Caco-2 (cell line): Measurements from ENCODE around the gene CDC42BPA. TPM values are rescaled to one million over a fixed set of nuclear protein-coding genes. Genes with fewer than 3 reads are reported as not detected.

ENCODE experiments used
- BruUV-seq: library from RNA; stranded (reverse); fragments of 400-500 nt; replicated peaks from 2 replicates; lab custom pipeline; 2021; lab: Mats Ljungman, UMichigan
- CTCF ChIA-PET: fragments of 300-600 bp; sonication (Branson Sonifier 250); formaldehyde crosslinking; loops from one replicate; lab custom pipeline; 2022; ENCODE audit warnings: antibody characterized with exemption; lab: Charles Lee
- POLR2A ChIA-PET: fragments of 300-600 bp; sonication (Branson Sonifier 250); formaldehyde crosslinking; loops from one replicate; lab custom pipeline; 2022; ENCODE audit warnings: antibody characterized with exemption; lab: Charles Lee
- DNase-seq, 2 experiments: peaks; one replicate each; pipeline versions ENCODE4 v3.0.0 to v3.0.0-alpha.2; 2020 to 2022
- H3K27me3 ChIP-seq: replicated peaks from 2 replicates; pipeline ENCODE4 v1.6.0; 2011; ENCODE audit warnings: low read length; ENCODE audit not compliant: control insufficient read depth, insufficient read depth
- H3K36me3 ChIP-seq: 2 replicates; pipeline ENCODE4 v1.5.1; 2011; ENCODE audit warnings: low read length; ENCODE audit not compliant: control insufficient read depth, insufficient read depth
- H3K4me1 ChIP-seq: fragments of 250-450 bp; sonication (Bioruptor Pico); 2 replicates; pipeline ENCODE4 v1.5.1; 2020; ENCODE audit warnings: mild to moderate bottlenecking
- H3K4me3 ChIP-seq: 2 replicates; pipeline ENCODE4 v1.5.1; 2011; ENCODE audit warnings: low read depth, mild to moderate bottlenecking, control low read depth, low read length
- H3K9me3 ChIP-seq: fragments of 250-450 bp; sonication (Bioruptor Pico); 2 replicates; pipeline ENCODE4 v1.5.1; 2020; ENCODE audit warnings: mild to moderate bottlenecking, moderate library complexity
- H3K27ac Mint-ChIP-seq: one replicate; pipeline ENCODE4 v1.8.0; 2022; ENCODE audit warnings: mixed read lengths; ENCODE audit not compliant: unreplicated experiment
- H3K27me3 Mint-ChIP-seq: one replicate; pipeline ENCODE4 v1.8.0; 2022; ENCODE audit warnings: mixed read lengths; ENCODE audit not compliant: insufficient read depth, unreplicated experiment
- H3K36me3 Mint-ChIP-seq: one replicate; pipeline ENCODE4 v1.8.0; 2022; ENCODE audit warnings: mild to moderate bottlenecking, mixed read lengths; ENCODE audit not compliant: insufficient read depth, unreplicated experiment
- H3K4me1 Mint-ChIP-seq: one replicate; pipeline ENCODE4 v1.8.0; 2022; ENCODE audit warnings: low read depth, mixed read lengths; ENCODE audit not compliant: unreplicated experiment
- H3K4me3 Mint-ChIP-seq: one replicate; pipeline ENCODE4 v1.8.0; 2022; ENCODE audit warnings: mild to moderate bottlenecking, moderate library complexity, mixed read lengths; ENCODE audit not compliant: unreplicated experiment
- H3K9me3 Mint-ChIP-seq: one replicate; pipeline ENCODE4 v1.8.0; 2022; ENCODE audit warnings: mixed read lengths; ENCODE audit not compliant: unreplicated experiment
- intact Hi-C: fragments of 100-400 bp; cut with micrococcal nuclease; formaldehyde crosslinking; loops from one replicate; pipeline ENCODE4 v1.10.0; 2022; ENCODE audit not compliant: unreplicated experiment
- total RNA-seq: library from RNA; stranded (reverse); gene quantifications from 2 replicates; pipeline ENCODE4 v1.2.3, GENCODE V29; 2022
- TF ChIP-seq, protein P1 (sequence below), 2 experiments: fragments of 200-600 bp in 1 of 2; IDR thresholded peaks; 1 replicate in 1 of 2; 2 replicates in 1 of 2; pipeline versions ENCODE4 v1.5.1 to v1.8.0; 2011 to 2022; ENCODE audit warnings: antibody characterized with exemption in 1 of 2, control low read depth in 1 of 2, inconsistent platforms in 1 of 2, low read depth in 1 of 2, low read length in 1 of 2, mild to moderate bottlenecking in 1 of 2, moderate library complexity in 1 of 2; ENCODE audit not compliant: insufficient read depth in 1 of 2, severe bottlenecking in 1 of 2, unreplicated experiment in 1 of 2

The CDC42BPA gene
- total RNA-seq, 1 experiment from 2014 or later = 38.3 TPM

DNA sequence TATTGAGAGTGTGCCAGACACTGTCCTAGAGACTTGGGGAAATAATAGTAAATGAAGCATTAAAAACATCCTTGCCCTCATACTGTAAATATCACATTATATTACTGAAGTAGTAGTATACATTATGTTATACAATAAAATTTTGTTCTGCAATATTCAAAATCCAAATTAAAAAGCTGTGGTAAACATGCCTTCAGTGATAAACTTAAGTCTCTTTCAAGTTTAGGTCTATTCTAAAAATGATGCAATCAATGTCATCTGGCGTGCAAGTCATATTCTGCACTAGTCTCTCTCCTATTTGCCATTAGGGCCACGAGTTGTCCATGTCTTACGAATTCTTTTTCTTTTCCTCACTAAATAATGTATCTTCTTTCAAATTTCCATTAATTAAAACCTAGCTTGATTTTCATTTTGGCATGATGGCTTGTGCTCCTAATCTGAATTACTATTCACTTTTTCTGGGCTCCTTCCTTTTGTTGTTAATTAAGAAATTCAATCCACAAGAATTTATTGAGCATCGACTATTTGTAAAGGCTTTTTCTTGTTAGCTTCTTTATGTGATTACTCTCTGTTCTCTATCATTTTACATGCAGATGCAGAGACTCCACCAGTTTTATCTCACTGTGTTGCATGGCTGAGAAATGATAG lies 247.5 kb downstream of the CDC42BPA start:
- Histone ChIP-seq H3K27me3 (no peaks in the 10 kb centered on the region), H3K9me3 (no peaks in the 10 kb centered on the region), H3K4me3 (no peak overlapping the region), H3K36me3 (no peaks in the 10 kb centered on the region), H3K4me1 (no peaks in the 10 kb centered on the region)
- CTCF ChIA-PET = no interaction called here
- POLR2A ChIA-PET = no interaction called here
- no peaks in the 10 kb centered on the region for H3K27me3 Mint-ChIP-seq
- peaks cover 15% of the 10 kb centered on the region for H3K36me3 Mint-ChIP-seq
- no TSS peak for BruUV-seq
- H3K9me3 Mint-ChIP-seq = no peaks in the 10 kb centered on the region
- no peak for DNase-seq
- TF ChIP-seq, protein P1, sequence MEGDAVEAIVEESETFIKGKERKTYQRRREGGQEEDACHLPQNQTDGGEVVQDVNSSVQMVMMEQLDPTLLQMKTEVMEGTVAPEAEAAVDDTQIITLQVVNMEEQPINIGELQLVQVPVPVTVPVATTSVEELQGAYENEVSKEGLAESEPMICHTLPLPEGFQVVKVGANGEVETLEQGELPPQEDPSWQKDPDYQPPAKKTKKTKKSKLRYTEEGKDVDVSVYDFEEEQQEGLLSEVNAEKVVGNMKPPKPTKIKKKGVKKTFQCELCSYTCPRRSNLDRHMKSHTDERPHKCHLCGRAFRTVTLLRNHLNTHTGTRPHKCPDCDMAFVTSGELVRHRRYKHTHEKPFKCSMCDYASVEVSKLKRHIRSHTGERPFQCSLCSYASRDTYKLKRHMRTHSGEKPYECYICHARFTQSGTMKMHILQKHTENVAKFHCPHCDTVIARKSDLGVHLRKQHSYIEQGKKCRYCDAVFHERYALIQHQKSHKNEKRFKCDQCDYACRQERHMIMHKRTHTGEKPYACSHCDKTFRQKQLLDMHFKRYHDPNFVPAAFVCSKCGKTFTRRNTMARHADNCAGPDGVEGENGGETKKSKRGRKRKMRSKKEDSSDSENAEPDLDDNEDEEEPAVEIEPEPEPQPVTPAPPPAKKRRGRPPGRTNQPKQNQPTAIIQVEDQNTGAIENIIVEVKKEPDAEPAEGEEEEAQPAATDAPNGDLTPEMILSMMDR (IDR thresholded peaks at IDR 0.05; ENCODE audit: insufficient read depth in 1 of 2, low read depth in 1 of 2, low read length in 1 of 2, severe bottlenecking in 1 of 2, unreplicated experiment in 1 of 2) = no peak
- no peaks in the 10 kb centered on the region for H3K4me1 Mint-ChIP-seq
- intact Hi-C loops = no loop called here
- H3K4me3 Mint-ChIP-seq = no peak overlapping the region
- H3K27ac Mint-ChIP-seq = no peak overlapping the region

DNA sequence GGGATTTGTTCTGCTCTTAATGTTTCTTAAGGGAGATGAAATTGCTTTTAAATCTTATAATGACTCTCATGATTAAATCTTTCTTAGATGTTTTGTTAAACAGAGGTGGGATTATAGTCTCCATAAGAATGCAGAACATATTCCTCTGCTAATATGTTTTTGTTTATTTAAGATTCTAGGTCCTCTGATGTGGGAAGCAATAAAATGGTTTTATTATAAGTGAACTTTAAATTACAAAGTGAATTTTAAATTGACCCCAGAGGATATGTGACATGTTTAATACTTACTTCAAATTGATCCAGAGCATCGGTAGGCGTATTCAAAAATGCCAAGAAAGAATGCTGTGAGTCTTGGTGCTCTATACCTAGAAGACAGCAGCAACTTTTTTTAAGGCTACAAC lies 248.8 kb downstream of the CDC42BPA start:
- BruUV-seq = no TSS peak

DNA sequence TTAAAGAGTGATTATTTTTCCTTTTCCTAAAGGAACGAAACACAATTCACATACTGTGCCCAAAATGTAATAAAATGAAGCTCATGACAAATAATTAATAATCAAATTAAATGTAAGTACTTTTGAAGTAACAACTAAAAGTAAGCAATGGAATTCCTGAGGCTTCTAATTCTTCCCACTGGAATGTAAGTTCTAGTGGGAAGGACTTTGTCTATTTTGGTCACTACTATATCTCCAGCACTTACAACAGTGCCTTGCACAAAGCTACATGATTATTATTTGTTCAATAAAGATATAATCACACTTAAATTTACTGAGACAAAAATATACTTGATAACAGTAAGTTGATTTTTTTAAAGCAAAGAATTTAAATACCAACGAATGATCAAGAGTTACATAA lies 249.4 kb downstream of the CDC42BPA start:
- no TSS peak for BruUV-seq
- Mint-ChIP-seq H3K27ac (no peak overlapping the region), H3K36me3 (peaks cover 23% of the 10 kb centered on the region), H3K4me3 (no peak overlapping the region), H3K27me3 (no peaks in the 10 kb centered on the region), H3K9me3 (no peaks in the 10 kb centered on the region), H3K4me1 (no peaks in the 10 kb centered on the region)
- no peak overlapping the region for H3K4me3 ChIP-seq
- H3K4me1 ChIP-seq = no peaks in the 10 kb centered on the region
- TF ChIP-seq, protein P1 (IDR thresholded peaks at IDR 0.05; ENCODE audit: insufficient read depth in 1 of 2, low read depth in 1 of 2, low read length in 1 of 2, severe bottlenecking in 1 of 2, unreplicated experiment in 1 of 2) = no peak
- DNase-seq = no peak
- POLR2A ChIA-PET = no interaction called here
- H3K36me3 ChIP-seq = no peaks in the 10 kb centered on the region
- H3K9me3 ChIP-seq = no peaks in the 10 kb centered on the region
- CTCF ChIA-PET = no interaction called here
- H3K27me3 ChIP-seq = no peaks in the 10 kb centered on the region
- intact Hi-C loops = no loop called here

More for the DNA sequence above, 248.8 kb downstream of the CDC42BPA start:
- H3K4me1 Mint-ChIP-seq = no peaks in the 10 kb centered on the region
- peaks cover 23% of the 10 kb centered on the region for H3K36me3 Mint-ChIP-seq
- H3K4me3 Mint-ChIP-seq = no peak overlapping the region
- H3K9me3 ChIP-seq = no peaks in the 10 kb centered on the region
- H3K27me3 ChIP-seq = no peaks in the 10 kb centered on the region
- no peak overlapping the region for H3K27ac Mint-ChIP-seq
- no peak for DNase-seq
- ChIA-PET CTCF (no interaction called here), POLR2A (no interaction called here)
- no peaks in the 10 kb centered on the region for H3K36me3 ChIP-seq
- no peaks in the 10 kb centered on the region for H3K27me3 Mint-ChIP-seq
- intact Hi-C loops = no loop called here
- no peak overlapping the region for H3K4me3 ChIP-seq
- no peaks in the 10 kb centered on the region for H3K4me1 ChIP-seq
- TF ChIP-seq, protein P1 (IDR thresholded peaks at IDR 0.05; ENCODE audit: insufficient read depth in 1 of 2, low read depth in 1 of 2, low read length in 1 of 2, severe bottlenecking in 1 of 2, unreplicated experiment in 1 of 2) = no peak
- no peaks in the 10 kb centered on the region for H3K9me3 Mint-ChIP-seq
